ENCODE measurements around the gene BTBD16. TPM values are rescaled to one million over a fixed set of nuclear protein-coding genes. Genes with fewer than 3 reads are reported as not detected.

Gene BTBD16
- not detected for total RNA-seq

DNA sequence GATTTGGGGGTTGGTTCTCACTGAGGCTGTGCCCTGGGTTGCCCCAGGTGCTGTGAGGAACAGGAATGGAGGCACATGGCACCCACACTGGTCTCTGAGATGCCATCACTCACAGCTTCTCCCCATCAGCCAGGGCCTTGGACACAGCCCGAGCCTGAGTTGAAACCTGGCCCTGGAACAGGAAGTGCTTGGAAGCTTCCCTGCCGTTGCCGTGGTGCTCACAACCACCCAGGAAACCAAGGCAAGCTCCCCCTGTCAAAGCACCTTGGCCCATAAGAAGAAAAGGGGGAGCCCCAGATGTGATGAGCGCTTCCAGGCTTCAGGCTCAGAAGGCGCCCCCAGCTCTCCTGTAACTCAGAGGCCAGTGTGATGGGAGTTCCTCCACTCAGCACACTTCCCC, at the start of gene BTBD16:
BTBD16 (plus strand) TSS at position 221 of the 400 bp plus-strand sequence. CDS start 3,786 bp downstream, outside the sequence.
- Histone ChIP-seq H3K27me3 (ENCODE audit: insufficient read depth, low read length) (no peaks in the 10 kb centered on the region), H3K9me3 (ENCODE audit: low read depth, low read length) (no peaks in the 10 kb centered on the region), H3K4me1 (ENCODE audit: insufficient read depth, low read length) (no peaks in the 10 kb centered on the region), H3K4me3 (ENCODE audit: low read length) (no peak within 1 kb of the TSS)

GRCh38 chr10:122221958-122222357, 49.1 kb upstream of the BTBD16 start:
- Histone ChIP-seq H3K4me3 (ENCODE audit: low read length) (no peak overlapping the region), H3K27me3 (ENCODE audit: insufficient read depth, low read length) (no peaks in the 10 kb centered on the region), H3K4me1 (ENCODE audit: insufficient read depth, low read length) (no peaks in the 10 kb centered on the region), H3K9me3 (ENCODE audit: low read depth, low read length) (no peaks in the 10 kb centered on the region)

DNA sequence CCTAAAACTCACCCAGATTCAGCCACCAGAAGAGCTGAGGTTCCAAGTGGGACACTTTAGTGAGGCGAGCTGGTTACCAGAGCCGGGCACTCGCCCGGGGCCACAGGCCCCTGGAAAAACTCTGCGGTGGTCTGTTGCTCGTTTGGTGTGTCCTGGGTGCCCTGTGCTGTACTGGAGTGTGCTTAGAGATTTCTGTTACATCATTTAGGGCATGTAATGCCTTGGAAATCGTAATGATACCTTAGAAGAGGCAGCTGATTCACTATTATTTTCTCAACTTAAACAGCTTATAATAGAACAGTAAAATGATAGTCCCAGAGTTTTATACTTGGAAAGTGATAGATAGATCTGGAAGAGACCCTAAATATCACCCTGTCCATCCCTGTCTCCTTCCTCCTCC, 48.5 kb upstream of the BTBD16 start:
- no peaks in the 10 kb centered on the region for H3K4me1 ChIP-seq (ENCODE audit: insufficient read depth, low read length)
- no peaks in the 10 kb centered on the region for H3K9me3 ChIP-seq (ENCODE audit: low read depth, low read length)
- H3K4me3 ChIP-seq (ENCODE audit: low read length) = no peak overlapping the region
- no peaks in the 10 kb centered on the region for H3K27me3 ChIP-seq (ENCODE audit: insufficient read depth, low read length)

DNA sequence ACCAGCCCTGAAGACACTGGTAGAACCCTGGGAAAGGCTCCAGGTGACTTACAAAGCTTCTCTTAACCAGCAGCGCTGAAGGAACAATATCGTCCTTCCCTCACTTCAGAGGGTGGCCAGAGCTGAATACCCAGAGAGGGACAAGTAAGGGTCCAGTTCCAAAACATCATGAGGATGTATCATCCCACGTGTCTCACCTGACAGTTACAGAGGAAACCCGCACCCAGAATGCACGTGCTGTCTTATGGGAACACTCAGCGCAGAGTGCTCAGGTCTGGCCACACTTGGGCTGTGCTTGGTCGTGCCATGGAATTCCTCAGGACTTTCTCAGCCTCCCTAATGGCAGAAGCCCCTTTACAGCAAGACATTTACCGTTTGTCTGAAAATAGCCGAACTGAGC, 46.9 kb upstream of the BTBD16 start:
- no peaks in the 10 kb centered on the region for H3K4me1 ChIP-seq (ENCODE audit: insufficient read depth, low read length)
- H3K27me3 ChIP-seq (ENCODE audit: insufficient read depth, low read length) = no peaks in the 10 kb centered on the region
- no peak overlapping the region for H3K4me3 ChIP-seq (ENCODE audit: low read length)
- no peaks in the 10 kb centered on the region for H3K9me3 ChIP-seq (ENCODE audit: low read depth, low read length)

- H3K4me1 ChIP-seq (ENCODE audit: insufficient read depth, low read length) = no peaks in the 10 kb centered on the region
These were observed 45.8 kb upstream of the BTBD16 start for GRCh38 chr10:122225330-122225729.

DNA sequence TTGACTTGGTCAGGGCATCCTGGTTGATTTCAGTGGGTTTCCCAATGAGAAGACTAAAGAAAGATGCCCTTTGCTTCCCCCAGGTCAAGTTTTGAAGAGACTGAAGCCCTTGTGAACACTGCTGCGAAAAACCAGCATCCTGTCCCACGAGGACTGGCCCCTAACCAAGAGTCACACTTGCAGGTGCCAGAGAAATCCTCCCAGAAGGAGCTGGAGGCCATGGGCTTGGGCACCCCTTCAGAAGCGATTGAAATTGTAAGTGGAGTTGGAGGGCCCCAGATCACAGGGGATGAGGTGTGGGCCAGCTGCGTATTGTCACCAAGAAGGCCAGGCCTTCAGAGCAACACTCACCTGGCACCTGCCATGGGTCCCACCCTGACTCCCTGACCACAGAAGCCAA, 43.3 kb upstream of the BTBD16 start:
- Histone ChIP-seq H3K4me1 (ENCODE audit: insufficient read depth, low read length) (no peaks in the 10 kb centered on the region), H3K4me3 (ENCODE audit: low read length) (no peak overlapping the region), H3K27me3 (ENCODE audit: insufficient read depth, low read length) (no peaks in the 10 kb centered on the region), H3K9me3 (ENCODE audit: low read depth, low read length) (no peaks in the 10 kb centered on the region)

More at GRCh38 chr10:122225330-122225729, 45.8 kb upstream of the BTBD16 start:
- H3K27me3 ChIP-seq (ENCODE audit: insufficient read depth, low read length) = no peaks in the 10 kb centered on the region
- no peak overlapping the region for H3K4me3 ChIP-seq (ENCODE audit: low read length)
- no peaks in the 10 kb centered on the region for H3K9me3 ChIP-seq (ENCODE audit: low read depth, low read length)

- Histone ChIP-seq H3K4me1 (ENCODE audit: insufficient read depth, low read length) (no peaks in the 10 kb centered on the region), H3K9me3 (ENCODE audit: low read depth, low read length) (no peaks in the 10 kb centered on the region), H3K4me3 (ENCODE audit: low read length) (no peak overlapping the region), H3K27me3 (ENCODE audit: insufficient read depth, low read length) (no peaks in the 10 kb centered on the region)
These were observed 41.4 kb upstream of the BTBD16 start for GRCh38 chr10:122229666-122230065.

DNA sequence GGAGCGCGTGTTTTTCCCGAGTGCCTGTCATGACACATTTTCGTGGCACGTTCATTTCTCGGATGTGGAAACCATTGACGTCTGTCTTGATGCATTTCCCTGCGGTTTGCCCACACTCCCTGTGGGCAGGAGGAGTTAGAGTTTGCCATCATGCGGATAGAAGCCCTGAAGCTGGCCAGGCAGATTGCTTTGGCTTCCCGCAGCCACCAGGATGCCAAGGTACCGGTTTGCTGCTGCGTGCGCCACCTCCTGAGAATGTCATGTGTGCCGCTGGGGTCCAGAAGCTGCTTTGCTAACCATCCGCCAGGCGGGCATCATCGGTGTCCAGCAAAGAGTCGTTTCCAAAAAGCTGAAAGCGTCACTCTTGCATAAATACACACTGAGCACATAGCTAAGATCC, 40.9 kb upstream of the BTBD16 start:
- H3K9me3 ChIP-seq (ENCODE audit: low read depth, low read length) = no peaks in the 10 kb centered on the region
- no peaks in the 10 kb centered on the region for H3K4me1 ChIP-seq (ENCODE audit: insufficient read depth, low read length)

DNA sequence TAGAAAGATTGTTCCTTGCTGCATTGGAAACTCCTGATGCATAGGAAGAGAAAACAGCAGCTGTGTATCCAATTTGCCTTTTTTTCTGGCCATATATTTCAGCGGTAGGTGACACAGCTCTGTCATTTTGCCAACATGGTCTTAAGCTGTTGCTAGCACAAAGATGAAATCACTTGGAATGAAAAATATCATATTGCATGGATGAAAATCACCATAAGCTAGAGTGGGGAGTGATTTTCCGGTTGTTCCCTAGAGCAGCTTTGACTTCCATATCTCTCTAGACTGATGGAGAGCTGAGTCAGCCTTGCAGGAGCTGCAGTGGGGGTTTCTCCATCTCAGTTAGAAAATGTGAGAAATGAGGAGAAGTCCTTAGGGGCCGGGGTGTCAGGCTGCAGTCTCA, 38.3 kb upstream of the BTBD16 start:
- H3K27me3 ChIP-seq (ENCODE audit: insufficient read depth, low read length) = no peaks in the 10 kb centered on the region
- no peaks in the 10 kb centered on the region for H3K9me3 ChIP-seq (ENCODE audit: low read depth, low read length)
- H3K4me1 ChIP-seq (ENCODE audit: insufficient read depth, low read length) = no peaks in the 10 kb centered on the region
- no peak overlapping the region for H3K4me3 ChIP-seq (ENCODE audit: low read length)

More for the DNA sequence above, 40.9 kb upstream of the BTBD16 start:
- no peak overlapping the region for H3K4me3 ChIP-seq (ENCODE audit: low read length)
- no peaks in the 10 kb centered on the region for H3K27me3 ChIP-seq (ENCODE audit: insufficient read depth, low read length)

GRCh38 chr10:122233857-122234348, 37.2 kb upstream of the BTBD16 start:
- Histone ChIP-seq H3K4me1 (ENCODE audit: insufficient read depth, low read length) (no peaks in the 10 kb centered on the region), H3K27me3 (ENCODE audit: insufficient read depth, low read length) (no peaks in the 10 kb centered on the region), H3K4me3 (ENCODE audit: low read length) (no peak overlapping the region), H3K9me3 (ENCODE audit: low read depth, low read length) (no peaks in the 10 kb centered on the region)

DNA sequence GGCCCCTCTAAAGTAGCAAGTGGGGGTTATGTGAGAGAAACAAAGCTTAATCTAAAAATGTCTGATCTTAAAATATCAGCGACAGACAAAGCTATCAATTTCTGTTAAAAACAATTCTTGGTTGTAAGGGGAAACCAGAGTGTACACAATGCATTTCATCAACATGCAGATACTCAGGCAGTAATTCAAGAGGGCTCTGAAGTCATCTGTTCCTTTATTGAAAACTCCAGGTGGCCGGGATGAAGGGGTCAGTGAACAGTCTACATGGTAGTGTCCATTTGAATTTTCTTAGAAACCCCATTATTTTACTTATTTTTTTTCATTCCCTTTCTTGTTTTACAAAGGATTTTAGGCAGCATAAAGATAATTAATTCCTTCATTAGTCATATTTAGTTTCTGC, 36.7 kb upstream of the BTBD16 start:
- no peaks in the 10 kb centered on the region for H3K4me1 ChIP-seq (ENCODE audit: insufficient read depth, low read length)
- H3K4me3 ChIP-seq (ENCODE audit: low read length) = no peak overlapping the region
- H3K27me3 ChIP-seq (ENCODE audit: insufficient read depth, low read length) = no peaks in the 10 kb centered on the region
- no peaks in the 10 kb centered on the region for H3K9me3 ChIP-seq (ENCODE audit: low read depth, low read length)

GRCh38 chr10:122236690-122237306, 34.3 kb upstream of the BTBD16 start:
- H3K4me1 ChIP-seq (ENCODE audit: insufficient read depth, low read length) = no peaks in the 10 kb centered on the region
- no peaks in the 10 kb centered on the region for H3K9me3 ChIP-seq (ENCODE audit: low read depth, low read length)
- H3K4me3 ChIP-seq (ENCODE audit: low read length) = no peak overlapping the region
- no peaks in the 10 kb centered on the region for H3K27me3 ChIP-seq (ENCODE audit: insufficient read depth, low read length)

DNA sequence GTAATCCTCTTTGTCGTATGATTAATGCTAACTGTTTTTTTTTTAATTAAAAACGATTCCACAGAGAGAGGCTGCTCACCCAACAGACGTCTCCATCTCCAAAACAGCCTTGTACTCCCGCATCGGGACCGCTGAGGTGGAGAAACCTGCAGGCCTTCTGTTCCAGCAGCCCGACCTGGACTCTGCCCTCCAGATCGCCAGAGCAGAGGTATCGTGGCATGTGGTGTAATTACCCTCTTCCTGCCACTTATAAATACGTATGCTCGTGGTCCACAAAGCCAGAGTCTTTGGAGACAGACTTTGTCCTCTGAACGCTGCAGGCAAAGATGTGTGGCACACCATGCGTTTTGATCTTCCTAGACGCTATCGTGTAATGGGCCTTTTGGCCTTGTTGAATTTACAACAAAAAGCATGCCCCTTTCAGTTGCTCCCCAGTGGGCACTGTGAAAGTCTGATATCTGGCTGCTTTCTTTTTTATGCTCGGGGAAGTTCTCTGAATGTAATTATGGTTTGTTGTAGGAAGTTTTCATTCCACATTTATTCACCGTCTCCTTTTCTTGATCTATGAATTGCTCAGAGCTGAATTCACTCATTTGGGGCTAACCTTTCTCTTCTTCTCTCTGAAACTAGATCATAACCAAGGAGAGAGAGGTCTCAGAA, 33.6 kb upstream of the BTBD16 start:
- Histone ChIP-seq H3K27me3 (ENCODE audit: insufficient read depth, low read length) (no peaks in the 10 kb centered on the region), H3K4me3 (ENCODE audit: low read length) (no peak overlapping the region), H3K9me3 (ENCODE audit: low read depth, low read length) (no peaks in the 10 kb centered on the region), H3K4me1 (ENCODE audit: insufficient read depth, low read length) (no peaks in the 10 kb centered on the region)

GRCh38 chr10:122239578-122240257, 31.4 kb upstream of the BTBD16 start:
- H3K27me3 ChIP-seq (ENCODE audit: insufficient read depth, low read length) = no peaks in the 10 kb centered on the region
- H3K4me3 ChIP-seq (ENCODE audit: low read length) = no peak overlapping the region
- H3K4me1 ChIP-seq (ENCODE audit: insufficient read depth, low read length) = no peaks in the 10 kb centered on the region
- no peaks in the 10 kb centered on the region for H3K9me3 ChIP-seq (ENCODE audit: low read depth, low read length)

DNA sequence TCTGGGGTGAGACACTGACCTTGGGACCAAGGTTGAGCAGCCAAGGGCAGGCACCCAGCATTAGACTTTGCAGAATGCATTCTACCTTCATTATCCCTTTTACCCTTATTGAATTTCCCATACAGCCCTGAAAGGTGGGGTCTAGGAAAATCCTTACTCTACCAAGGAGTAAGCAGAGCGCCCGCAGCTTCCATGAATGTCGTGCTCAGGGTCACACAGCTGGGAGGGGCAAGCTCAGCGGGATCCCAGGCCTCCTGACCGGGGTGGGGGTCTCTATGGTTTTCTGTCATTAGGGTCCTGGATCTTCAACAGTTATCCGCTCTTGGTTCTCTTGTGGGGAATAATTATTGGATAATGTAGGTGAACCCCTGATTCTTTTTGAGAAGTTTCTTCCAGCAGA, 30.7 kb upstream of the BTBD16 start:
- Histone ChIP-seq H3K27me3 (ENCODE audit: insufficient read depth, low read length) (no peaks in the 10 kb centered on the region), H3K9me3 (ENCODE audit: low read depth, low read length) (no peaks in the 10 kb centered on the region), H3K4me1 (ENCODE audit: insufficient read depth, low read length) (no peaks in the 10 kb centered on the region), H3K4me3 (ENCODE audit: low read length) (no peak overlapping the region)
